ENCODE measurements around the gene LYSMD2.

DNA sequence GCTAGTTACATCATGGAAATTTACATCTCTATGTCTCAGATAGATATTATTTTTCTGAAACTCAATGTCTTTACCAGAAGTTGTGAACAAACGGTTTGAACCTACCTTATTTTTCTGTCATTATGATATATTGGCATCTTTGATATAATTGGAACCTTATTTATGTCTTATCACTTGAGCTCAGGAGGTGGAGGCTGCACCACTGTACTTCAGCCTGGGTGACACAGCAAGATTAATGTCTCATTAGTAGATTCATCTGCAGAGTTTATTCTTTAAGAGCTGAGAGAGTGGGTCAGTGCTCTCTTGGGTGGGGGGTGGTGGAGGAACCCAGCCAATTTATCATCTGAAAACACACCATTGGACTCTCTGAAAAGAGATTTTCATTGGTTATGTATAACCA lies 34.7 kb downstream of the LYSMD2 start:
- TF ChIP-seq CTCF (IDR thresholded peaks at IDR 0.05) (no peak), GABPA (IDR thresholded peaks at IDR 0.05; ENCODE audit: low read depth) (no peak), SIN3A (IDR thresholded peaks at IDR 0.05; ENCODE audit: borderline replicate concordance, low read depth, low read length) (no peak), YY1 (IDR thresholded peaks at IDR 0.05; ENCODE audit: low read depth) (no peak), CHD2 (IDR thresholded peaks at IDR 0.05; ENCODE audit: low read length, partially characterized antibody) (no peak), USF2 (IDR thresholded peaks at IDR 0.05; ENCODE audit: borderline replicate concordance, low read depth, low read length) (no peak)
